Activated T-helper 9 cell treated with anti-CD3 and anti-CD28 coated beads, Interleukin-2, amount 50 U/mL, for 16 hours (primary cell): ENCODE results near the gene ENPEP.
"Not testable (repeated sequence)": the region's sequence is repeated elsewhere in the genome, so short reads cannot be mapped to it uniquely, and the experiment has no call there.

Source experiments
- DNase-seq: peaks from one replicate; pipeline ENCODE4 v3.0.0-alpha.2; 2020; ENCODE audit warnings: low read depth

Gene ENPEP

DNA sequence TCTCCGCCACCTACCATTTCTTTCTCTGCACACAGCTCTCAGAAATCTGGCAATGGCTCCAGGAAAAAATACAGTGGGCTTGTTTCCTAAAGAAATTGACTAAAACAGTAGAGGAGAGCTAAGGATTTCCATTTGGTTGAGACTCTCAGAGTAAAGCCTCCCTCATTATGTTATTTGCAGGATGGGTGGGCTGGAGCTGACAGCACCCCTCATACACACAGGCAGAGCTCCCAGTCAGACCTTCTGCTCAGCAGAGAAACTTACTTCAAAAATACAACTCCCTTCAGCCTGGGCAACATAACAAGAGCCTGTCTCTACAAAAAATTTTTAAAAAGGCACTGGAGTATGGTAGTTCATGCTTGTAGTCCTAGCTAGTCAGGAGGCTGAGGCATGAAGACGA, 44.9 kb downstream of the ENPEP start:
- no peak for DNase-seq

DNA sequence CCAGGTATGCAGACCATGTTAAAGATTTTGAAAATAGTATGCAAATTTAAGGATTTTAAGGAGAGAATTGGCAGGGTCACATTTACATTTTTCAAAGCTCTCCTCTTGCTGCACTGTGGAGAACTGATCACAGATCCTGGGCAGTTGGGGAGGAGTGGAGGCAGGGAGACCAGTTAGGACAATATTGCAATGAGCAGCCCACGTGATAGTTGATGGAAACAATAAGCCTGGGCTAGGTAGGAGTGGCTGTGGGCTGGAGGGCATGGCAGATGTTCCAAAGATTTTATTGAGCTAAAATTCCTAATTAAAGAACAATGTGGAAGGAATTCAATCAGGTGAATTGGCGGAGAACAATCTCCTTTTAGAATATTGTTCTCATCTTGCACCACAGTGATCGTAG, 50.6 kb downstream of the ENPEP start:
- no peak for DNase-seq

DNA sequence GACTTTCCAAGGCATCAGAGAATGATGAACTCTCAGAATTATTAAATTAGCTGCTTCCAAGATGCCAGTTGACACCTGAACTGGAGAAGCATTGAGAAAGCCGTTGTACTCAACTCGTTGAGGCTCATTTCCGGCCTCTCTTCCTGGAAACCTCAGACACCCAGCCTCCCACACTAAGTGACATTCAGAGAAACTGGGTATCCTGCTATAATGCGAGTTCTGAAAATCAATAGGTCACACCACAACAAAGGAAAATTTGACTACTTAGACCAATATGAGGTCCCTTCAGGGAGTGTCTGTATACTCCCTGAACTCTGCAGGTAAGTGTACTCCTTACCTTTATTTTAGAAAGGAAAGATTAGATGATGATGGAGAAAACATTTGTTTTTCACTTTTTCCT, 51.2 kb downstream of the ENPEP start:
- DNase-seq = peak; percentile 9

DNA sequence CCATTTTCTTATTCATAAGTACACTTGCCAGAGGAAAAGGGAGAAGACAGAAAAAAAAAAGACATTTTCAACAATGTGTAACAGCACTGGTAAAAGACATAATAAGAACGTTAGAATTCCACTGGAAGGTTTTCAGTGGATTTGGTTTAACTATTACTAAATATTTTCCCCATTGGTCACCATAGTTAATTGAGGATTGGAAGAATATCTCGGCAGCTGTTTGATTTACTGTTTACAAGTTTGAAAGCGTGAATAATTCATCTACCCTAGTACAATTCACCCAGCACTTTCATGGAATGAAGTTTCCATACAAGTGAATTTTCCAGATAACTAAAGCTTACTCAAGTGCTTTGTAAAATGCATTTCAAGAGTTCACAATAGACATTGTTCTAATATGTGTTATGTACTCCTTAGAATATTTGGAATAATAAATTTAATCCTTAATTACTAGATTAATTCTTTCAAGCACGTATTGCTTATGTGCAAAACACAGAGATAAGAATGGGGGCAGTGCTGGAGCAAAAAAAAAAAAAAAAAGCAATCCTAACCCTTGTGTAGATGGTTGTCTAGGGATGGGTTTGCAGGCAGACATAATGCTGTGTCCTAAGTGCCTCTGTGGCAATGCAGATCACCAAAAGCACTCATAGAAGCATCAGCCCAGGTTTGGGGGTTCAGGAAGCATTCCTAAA, 57.1 kb downstream of the ENPEP start:
- DNase-seq = no peak

DNA sequence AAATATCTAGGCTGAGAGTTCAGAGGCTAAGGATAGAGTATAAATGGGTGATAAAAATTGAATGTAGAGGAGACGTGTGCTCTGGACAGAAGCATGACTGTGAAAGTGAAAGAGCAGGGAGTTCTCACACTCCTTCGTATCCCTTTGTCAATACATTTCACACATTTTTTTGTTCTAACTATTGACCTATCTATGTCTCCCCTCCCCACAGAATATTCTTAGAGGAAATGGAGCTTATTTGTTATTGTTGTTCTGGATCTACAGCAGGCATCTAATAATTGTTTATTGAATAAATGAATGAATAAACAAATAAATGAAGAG, 57.6 kb downstream of the ENPEP start:
- DNase-seq = no peak

DNA sequence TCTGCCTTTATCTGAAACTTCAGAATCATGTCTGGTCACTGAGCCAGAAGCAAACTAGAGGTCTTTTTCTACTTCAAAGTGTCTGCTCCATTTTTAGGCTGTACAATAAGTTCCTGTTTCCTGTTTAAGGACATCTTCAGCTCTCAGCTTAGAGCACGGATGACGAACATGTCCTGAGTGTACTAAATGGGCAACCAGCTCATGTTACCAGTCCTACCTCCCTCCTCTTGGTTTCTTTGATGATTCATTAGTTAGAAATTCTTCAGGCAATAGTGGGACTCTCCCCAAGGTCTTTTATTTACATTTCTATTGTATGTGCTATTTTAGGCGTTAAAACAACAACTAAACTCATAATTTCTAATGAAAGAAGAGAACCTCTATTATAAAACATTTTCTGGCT, 58.0 kb downstream of the ENPEP start:
- no peak for DNase-seq

DNA sequence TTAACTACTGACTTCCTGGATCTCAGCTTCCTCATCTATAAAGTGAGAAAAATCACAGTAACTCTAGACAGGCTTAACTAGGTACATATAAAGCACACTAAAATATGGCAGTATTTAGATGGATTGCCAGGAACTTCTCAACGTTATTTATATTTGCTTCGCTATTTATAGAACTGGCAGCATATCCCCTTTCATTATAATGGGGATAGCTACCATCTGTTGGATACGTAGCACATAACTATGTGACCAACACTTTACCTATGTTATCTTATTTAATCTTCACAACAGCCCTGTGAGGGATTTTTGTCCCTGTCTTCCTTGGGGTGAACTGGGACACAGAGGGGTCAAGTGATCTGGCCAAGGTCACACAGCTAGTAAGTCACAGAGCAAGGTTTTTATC, 64.6 kb downstream of the ENPEP start:
- no peak for DNase-seq

DNA sequence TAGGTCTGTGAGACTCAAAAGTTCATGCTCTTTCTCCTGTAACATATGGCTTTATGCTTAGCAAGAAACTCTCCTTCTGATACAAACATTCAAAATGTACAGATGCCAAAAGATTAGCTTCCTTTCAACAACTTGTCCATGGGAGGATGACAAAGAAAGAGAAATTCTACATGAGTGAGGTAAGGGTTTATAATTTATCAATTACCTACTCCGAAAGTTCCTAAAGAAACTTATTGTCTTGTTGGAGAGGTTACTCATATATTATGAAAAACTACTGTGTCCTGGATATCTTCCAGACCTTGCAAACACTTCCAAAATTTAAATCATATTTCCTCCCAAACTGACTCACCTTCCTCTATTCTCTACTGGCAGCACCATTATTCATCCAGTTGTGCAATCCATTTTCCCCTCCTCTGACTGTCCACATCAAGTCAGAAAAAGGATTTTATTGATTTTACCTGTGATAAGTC, 65.1 kb downstream of the ENPEP start:
- DNase-seq = no peak

DNA sequence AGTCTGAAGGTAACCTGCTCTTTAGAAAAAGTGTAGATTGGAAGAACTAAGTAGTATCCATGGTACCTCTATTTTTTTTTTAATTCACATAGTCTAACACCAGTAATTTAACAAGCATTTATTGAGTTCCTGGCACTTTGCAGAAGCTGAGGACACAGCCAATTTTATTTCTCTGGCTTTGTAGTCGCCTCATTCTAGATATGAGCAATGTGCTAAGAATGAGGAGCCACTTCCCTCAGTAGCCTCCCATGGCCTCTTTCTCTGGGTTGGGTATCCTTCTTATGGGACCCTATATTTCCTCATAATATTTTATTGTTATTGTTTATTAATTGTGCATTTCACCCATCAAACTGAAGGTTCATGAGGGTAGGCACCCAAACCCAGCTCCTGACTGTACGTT, 67.6 kb downstream of the ENPEP start:
- DNase-seq = no peak

DNA sequence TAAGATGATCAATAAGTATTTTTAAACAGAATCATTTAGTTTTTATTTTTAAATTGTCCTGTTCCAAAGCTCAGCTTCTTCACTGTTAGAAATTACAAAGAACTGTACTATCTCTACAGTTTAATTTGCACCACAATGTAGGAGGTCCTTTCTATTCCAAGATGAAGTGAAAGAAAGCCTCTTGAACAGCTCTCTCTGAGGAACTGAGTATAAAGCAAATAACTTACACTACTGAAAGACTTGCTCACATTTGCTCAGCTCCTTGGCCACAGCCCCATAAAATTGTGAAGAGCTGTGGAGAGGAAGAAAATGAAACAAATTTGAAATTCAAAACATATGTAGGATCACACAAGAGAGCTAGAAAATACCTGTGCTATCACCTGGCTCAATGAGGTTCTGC, 68.6 kb downstream of the ENPEP start:
- DNase-seq = no peak

DNA sequence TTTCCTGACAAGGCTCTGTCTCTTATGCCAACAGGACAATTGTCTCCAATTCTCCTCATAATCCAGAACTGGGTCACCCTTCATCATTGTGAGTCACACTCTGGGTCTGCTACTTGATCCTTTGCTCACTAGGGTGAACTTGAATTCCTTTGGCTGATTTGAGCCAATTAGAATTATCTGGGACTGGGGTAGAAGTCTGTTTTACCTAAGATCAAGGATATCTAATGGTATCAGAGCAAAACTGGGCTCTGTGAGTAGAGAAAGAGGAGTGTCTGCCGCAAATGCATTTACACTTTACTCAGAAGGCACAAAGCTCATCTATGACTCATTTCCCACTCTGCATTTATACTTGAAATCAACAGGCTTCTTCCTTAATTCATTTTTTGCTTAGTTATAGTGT, 74.3 kb downstream of the ENPEP start:
- DNase-seq = no peak

DNA sequence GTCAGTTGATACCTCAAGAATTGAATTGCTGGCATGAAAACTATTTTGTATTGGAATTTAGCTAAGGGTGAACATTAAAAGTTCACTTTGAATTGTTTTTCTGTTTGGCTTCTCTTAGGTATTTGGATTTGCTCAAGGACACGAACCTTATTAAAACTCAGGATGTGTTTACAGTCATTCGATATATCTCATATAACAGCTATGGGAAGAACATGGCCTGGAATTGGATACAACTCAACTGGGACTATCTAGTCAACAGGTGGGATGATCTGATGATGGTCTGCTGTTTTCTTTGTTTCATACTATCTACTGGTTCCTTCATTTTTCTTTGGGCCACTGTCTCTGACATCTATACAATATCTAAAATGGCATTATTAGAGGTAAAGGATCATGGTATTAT, 77.2 kb downstream of the ENPEP start:
- no peak for DNase-seq

DNA sequence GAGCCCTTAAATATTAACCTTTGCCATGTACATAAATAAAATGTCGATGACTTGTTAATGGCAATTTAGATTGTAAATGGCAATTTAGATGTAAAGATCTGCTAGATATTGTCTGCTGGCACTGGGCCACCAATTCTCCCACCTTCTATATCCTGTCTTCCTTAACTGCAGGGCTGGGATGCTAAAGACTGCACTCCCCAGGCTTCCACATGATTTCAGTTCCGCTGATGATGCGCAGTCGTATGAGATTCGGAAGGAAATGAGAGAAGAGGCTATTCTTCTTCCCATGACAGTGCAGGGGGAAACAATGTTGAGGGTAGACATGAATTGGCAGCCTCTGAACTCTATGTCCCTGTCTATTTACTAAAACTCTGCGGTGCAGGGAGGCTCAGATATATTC, 91.3 kb downstream of the ENPEP start:
- no peak for DNase-seq

DNA sequence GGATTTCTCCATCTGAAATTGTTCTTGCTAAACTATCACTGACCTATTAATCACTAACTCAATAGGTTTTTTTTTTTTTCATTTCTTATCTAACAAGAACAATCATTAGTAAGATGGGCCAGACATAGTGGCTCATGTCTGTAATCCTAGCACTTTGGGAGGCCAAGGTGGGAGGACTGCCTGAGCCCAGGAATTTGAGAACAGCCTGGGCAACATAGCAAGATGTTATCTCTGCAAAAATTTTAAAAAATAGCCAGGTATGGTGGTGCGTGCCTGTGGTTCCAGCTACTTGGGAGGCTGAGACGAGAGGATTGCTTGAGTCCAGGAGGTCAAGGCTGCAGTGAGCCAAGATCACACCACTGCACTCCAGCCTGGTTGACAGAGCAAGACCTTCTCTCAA, 100.7 kb downstream of the ENPEP start:
- not testable (repeated sequence) for DNase-seq

DNA sequence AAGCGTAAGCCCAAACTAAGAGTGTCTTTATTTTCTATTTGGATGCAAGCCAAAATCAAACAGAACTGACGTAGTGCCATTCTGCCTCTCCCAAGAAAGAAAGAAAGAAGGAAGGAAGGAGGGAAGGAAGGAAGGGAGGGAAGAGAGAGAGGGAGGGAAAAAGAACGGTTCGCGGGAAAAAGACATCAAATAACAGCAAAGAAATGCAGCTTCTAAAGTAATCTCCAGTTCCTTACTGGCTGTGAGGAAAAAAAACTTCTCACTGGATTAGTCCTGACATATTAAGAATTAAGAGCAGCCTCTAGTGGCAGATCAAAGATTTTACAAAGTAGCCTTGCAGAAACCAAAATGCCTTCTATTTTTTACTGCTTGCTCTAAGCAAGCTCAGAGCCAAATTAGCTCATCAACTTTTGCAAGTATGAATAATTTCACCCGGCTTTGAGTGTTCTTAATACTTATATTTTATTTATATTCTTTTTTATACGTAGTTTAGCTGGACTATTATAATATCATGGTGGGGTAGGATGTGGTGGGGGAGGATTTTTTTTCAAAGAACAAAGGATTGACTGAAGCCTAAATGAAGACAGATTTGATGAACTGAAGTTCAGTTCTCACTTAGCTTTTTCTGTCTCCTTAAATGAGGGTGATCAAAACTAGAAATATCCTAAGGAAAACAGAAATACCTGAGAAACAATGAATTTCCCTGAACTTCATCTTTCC, 110.3 kb downstream of the ENPEP start:
- no peak for DNase-seq

DNA sequence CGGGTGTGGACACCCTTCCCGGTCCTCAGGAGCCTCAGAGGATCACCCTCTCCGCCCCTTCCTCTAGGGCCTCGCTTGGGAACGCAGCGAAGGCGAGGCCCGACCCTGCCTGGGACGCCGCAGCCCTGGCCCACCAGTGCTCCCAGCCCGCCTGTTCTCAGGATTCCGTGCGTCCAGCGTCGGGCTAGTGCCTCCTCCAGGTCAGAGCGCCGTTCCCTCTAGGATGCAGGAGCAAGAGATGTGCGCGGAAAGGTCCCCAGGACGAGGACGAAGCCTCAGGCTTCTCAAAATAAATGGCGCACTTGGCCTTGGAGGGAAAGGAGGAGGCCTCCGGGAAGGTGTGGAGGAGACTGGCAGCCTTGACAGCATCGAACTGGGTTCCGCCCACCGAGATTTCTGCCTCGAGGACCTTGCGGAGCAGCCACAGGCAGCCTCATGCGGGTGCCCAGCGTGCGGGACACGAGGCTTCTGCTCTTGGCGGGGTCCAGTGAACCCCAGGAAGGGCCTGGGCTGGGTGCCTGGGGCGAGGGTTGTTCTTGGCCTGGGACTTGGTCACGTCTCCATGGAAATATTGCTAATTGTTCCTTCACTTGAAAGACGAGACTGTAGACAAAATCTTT, 111.8 kb downstream of the ENPEP start:
- DNase-seq = no peak

DNA sequence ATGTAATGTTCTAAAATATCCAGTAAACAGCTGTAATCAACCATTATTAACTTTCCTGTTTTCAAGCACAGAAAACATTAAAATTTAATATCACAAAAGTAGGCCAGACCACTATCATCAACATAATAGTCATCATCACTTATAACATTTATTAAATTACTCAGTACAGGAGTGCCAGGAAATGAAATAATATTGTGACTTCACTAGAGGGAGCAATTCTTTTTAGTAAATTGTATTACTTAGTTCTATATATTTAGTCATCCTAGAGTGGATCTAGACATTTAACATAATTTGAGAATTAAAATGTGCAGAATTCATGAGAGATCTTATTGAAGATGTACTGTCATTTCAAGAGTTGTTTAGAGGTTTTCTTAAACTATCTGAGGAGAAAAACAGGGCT, 113.3 kb downstream of the ENPEP start:
- no peak for DNase-seq

DNA sequence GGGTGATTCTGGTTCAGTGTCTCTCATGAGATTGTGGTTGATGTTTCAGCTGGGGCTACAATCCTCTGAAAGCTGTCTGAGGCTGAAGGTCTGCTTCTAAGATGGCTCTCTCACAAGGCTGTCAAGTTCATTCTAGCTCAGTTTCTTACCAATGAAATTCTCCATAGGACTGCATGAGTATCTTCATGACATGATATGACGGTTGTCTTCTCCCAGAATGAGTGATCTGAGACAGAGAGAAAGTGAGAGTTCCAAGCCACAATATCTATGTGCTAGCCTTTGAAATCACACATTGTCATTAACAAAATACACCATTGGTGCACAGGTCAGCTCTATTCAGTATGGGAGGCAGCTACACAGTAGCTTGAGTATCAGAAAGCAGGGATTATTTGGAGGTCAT, 119.6 kb downstream of the ENPEP start:
- DNase-seq = no peak

DNA sequence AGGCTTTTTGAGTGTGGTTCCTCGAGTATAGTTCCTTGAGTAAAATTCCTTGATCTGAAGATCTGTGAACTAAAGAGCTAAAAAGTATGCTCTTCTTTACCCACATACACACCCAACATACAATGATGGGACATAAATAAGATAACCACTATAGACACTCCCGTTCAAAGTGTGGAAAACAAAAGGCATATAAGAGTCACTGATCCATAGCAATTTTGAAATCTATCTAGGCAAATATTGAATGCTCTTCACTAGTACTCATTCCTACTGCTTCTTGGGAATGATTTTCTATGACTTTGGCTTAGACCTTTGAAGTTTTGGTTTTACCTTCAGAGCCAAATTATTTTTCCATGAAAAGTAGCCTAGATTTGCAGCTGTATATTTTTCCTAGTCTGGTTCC, 120.5 kb downstream of the ENPEP start:
- DNase-seq = no peak

DNA sequence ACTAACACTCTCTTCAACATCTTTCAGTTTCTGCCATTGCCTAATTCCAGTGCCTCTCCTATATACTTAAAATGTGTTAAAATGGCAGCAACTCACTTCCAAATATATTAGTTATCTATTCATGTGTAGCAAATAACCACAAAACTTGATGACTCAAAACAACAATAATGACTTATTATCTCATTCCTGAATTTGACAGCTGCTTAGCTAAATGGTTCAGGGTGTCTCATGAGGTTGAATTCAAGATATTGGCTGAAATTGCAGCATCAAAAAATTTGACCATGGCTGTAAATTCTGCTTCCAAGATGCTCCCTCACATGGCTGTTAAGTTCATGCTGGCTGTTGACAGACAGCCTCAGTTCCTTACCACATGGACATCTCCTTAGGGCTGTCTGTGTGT, 121.6 kb downstream of the ENPEP start:
- no peak for DNase-seq

DNA sequence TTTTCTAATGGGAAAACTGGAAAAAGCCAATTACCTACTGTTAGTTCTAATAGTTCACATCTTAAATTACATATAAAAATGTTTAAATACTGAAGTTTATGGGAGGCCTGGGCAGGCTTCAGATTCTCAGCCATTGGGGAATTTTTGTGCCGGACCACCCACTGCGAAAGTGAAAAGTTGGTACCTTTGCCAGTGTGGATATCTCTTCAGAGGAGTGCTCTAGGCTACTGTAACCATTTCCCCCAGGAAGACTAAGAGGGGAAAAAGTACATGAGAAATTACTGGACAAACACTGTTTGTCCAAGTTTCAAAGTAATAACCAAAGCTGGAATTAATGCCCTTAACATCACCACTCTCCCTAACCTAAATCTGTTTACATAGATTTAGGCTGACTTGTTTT, 126.1 kb downstream of the ENPEP start:
- DNase-seq = no peak

DNA sequence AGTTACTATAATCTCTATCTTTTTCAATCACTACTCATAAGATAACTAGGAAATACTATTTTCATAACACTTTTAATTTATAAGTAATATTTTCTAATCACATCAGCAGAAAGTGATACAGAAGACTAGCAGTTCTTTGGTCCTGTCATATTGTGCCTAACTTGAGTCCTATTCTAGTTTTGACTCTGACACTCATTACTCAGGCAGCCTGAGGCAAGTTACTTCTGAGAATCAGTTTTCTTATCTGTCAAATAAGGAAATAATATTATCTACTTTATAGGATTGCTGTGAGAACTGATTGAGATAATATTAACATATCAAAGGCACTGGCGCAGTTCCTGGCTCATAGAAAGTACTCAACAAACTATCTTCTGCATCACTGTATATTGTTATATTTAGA, 129.1 kb downstream of the ENPEP start:
- DNase-seq = no peak

DNA sequence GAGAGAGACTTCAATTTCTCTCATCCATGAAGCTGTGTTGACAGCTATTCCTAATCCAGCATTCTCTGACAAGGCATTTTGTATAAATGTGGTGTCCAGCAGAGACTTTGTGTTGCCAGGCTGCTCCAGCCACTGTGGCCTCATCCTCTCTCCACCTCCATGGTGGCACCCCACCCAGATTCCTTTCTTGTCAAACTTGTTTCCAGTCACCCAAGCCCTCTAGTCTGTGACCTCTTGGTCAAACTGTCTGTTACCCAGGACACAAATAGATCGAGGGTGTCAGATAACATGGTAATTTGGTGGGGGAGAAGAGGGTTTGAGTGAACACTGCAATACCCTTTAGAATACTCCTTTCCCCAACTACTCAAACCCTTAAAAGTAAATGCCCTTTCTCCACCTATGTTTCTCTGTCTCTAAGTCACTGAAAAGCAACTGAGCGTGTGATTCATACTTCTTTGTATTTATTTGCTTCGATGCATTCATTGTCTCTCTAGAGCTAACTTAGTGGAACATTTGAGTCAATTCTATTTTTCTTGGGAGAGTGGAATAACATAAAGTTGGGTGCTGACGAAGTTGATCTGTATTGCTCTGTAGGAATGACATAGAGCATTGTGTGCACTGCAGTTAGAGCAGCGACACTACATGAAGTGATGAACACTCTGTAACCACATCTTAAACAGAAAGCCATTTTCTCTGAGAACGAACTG, 133.2 kb downstream of the ENPEP start:
- no peak for DNase-seq
